ENCODE data around the gene DNAJC1. TPM values are rescaled to one million over a fixed set of nuclear protein-coding genes. Genes with fewer than 3 reads are reported as not detected.

Gene DNAJC1
- total and polyA plus RNA-seq, 2 donors (not counting 3 experiments of a cell fraction or from before 2014, with no cell fraction given), result 11.2 to 19.7 TPM

DNA sequence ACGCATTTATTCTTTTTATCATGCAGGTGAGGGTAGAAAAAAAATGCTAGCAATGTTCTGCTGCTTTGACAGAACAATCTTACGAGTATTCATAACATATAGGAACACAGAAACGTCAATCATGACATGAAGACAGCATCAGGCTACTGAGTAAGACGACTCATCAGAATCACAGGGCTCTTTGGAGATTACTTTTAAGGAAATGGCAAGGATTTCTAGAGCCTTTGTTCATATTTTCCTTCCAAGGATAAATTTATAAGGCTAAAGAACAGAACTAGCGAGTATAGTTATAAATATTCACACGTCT is 39.8 kb upstream of the DNAJC1 start:
- H3K36me3 ChIP-seq (ENCODE audit: control insufficient read depth in 2 of 2, extremely low read depth in 1 of 2, insufficient read depth in 2 of 2, low read length in 2 of 2), result no peaks in the 10 kb centered on the region
- ChIA-PET POLR2A (no interaction called here), CTCF (interaction anchor here (1.0 kb wide), 1 partner anchor 10 kb away, joined by 3 read pairs; no protein-coding TSS in a partner anchor)
- H2AFZ ChIP-seq (ENCODE audit: low read depth, low read length), result no peak overlapping the region
- no peaks in the 10 kb centered on the region for H3K9me1 ChIP-seq (replicated peaks; ENCODE audit: control insufficient read depth, extremely low read depth, insufficient read depth, low read length)
- H4K20me1 ChIP-seq (replicated peaks; ENCODE audit: control insufficient read depth, extremely low read depth, insufficient read depth, low read length), result no peaks in the 10 kb centered on the region
- TF ChIP-seq JUN (IDR thresholded peaks at IDR 0.05; ENCODE audit: borderline replicate concordance, insufficient read depth, insufficient read length, low read depth) (no peak), MYC (IDR thresholded peaks at IDR 0.05; ENCODE audit: low read depth, low read length) (no peak), POLR2A (IDR thresholded peaks at IDR 0.05; ENCODE audit: low read depth, low read length) (no peak), POLR2AphosphoS5 (IDR thresholded peaks at IDR 0.05; ENCODE audit: insufficient read depth, low read depth, low read length) (no peak), EZH2 (IDR thresholded peaks at IDR 0.05; ENCODE audit: borderline replicate concordance, low read depth, low read length, severe bottlenecking) (no peak), FOS (IDR thresholded peaks at IDR 0.05; ENCODE audit: borderline replicate concordance, insufficient read depth, low read length) (no peak), GATA2 (IDR thresholded peaks at IDR 0.05; ENCODE audit: insufficient read depth, insufficient read length, low read depth, low read length) (no peak)
- TF ChIP-seq, protein P1, sequence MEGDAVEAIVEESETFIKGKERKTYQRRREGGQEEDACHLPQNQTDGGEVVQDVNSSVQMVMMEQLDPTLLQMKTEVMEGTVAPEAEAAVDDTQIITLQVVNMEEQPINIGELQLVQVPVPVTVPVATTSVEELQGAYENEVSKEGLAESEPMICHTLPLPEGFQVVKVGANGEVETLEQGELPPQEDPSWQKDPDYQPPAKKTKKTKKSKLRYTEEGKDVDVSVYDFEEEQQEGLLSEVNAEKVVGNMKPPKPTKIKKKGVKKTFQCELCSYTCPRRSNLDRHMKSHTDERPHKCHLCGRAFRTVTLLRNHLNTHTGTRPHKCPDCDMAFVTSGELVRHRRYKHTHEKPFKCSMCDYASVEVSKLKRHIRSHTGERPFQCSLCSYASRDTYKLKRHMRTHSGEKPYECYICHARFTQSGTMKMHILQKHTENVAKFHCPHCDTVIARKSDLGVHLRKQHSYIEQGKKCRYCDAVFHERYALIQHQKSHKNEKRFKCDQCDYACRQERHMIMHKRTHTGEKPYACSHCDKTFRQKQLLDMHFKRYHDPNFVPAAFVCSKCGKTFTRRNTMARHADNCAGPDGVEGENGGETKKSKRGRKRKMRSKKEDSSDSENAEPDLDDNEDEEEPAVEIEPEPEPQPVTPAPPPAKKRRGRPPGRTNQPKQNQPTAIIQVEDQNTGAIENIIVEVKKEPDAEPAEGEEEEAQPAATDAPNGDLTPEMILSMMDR (IDR thresholded peaks at IDR 0.05; ENCODE audit: extremely low read depth in 1 of 2, insufficient read depth in 1 of 2, low read depth in 1 of 2, low read length in 2 of 2), result no peak
- TF ChIP-seq, protein P2, sequence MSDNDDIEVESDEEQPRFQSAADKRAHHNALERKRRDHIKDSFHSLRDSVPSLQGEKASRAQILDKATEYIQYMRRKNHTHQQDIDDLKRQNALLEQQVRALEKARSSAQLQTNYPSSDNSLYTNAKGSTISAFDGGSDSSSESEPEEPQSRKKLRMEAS (IDR thresholded peaks at IDR 0.05; ENCODE audit: insufficient read depth, insufficient read length), result no peak
- no peaks in the 10 kb centered on the region for H3K9me3 ChIP-seq (replicated peaks; ENCODE audit: control insufficient read depth, insufficient read depth, low read length)
- dilution Hi-C loops (cut with MboI; ENCODE audit: extremely low pct_ligation_motif_present, low sequenced_read_pairs), result no loop called here
- H3K9ac ChIP-seq (replicated peaks; ENCODE audit: extremely low read depth, insufficient read depth, low read length), result no peak overlapping the region
- H3K27me3 ChIP-seq (ENCODE audit: control insufficient read depth in 2 of 2, insufficient read depth in 2 of 2, low read length in 2 of 2), result peaks cover 1 to 4% of the 10 kb centered on the region in 2 experiments
- no peak for DNase-seq (ENCODE audit: low read depth, low spot score)
- no peaks in the 10 kb centered on the region for H3K79me2 ChIP-seq (ENCODE audit: control insufficient read depth, insufficient read depth, low read length)
- FAIRE-seq, result no peak
- no peak overlapping the region for H3K4me2 ChIP-seq (ENCODE audit: insufficient read depth, low read length)
- no peak overlapping the region for H3K27ac ChIP-seq (ENCODE audit: insufficient read depth, low read depth, low read length)
- intact Hi-C loops (cut with micrococcal nuclease), result no loop called here
- no peak overlapping the region for H3K4me3 ChIP-seq (replicated peaks in 1 of 3; ENCODE audit: insufficient read depth in 1 of 3, low read depth in 1 of 3, low read length in 3 of 3)
- H3K4me1 ChIP-seq (ENCODE audit: control insufficient read depth, extremely low read depth, insufficient read depth, low read length), result no peaks in the 10 kb centered on the region
- BruUV-seq (replicated peaks), result no TSS peak

All from endothelial cell of umbilical vein (primary cell).